Activated naive CD4-positive, alpha-beta T cell treated with anti-CD3 and anti-CD28 coated beads, Interleukin-2, amount 10 ng/mL, durations not matched to agents 7 days and 5 days (primary cell): Measurements from ENCODE around the gene MTAP.

Source experiments
- CTCF ChIA-PET: fragments of 350-600 bp; sonication (Branson Sonifier 250); formaldehyde crosslinking; loops from one replicate; lab custom pipeline; 2021; ENCODE audit warnings: antibody characterized with exemption; lab: Charles Lee
- DNase-seq: peaks from one replicate; pipeline ENCODE4 v3.0.0-alpha.2; 2020
- H3K27ac Mint-ChIP-seq: one replicate; pipeline ENCODE4 v1.8.0; 2021; ENCODE audit warnings: mild to moderate bottlenecking, moderate library complexity, mixed read lengths
- H3K27me3 Mint-ChIP-seq: one replicate; pipeline ENCODE4 v1.8.0; 2021; ENCODE audit warnings: mild to moderate bottlenecking, mixed read lengths
- H3K36me3 Mint-ChIP-seq: one replicate; pipeline ENCODE4 v1.8.0; 2021; ENCODE audit warnings: mixed read lengths
- H3K4me1 Mint-ChIP-seq: one replicate; pipeline ENCODE4 v1.8.0; 2021; ENCODE audit warnings: mixed read lengths
- H3K4me3 Mint-ChIP-seq: one replicate; pipeline ENCODE4 v1.8.0; 2021; ENCODE audit warnings: mild to moderate bottlenecking, moderate library complexity, mixed read lengths
- H3K9me3 Mint-ChIP-seq: one replicate; pipeline ENCODE4 v1.8.0; 2021; ENCODE audit warnings: mixed read lengths

MTAP gene

GRCh38 chr9:21883642-21884041 lies 81.2 kb downstream of the MTAP start:
- Mint-ChIP-seq H3K4me3 (no peak overlapping the region), H3K4me1 (peaks cover 3% of the 10 kb centered on the region), H3K9me3 (peaks cover 24% of the 10 kb centered on the region), H3K36me3 (peaks cover 41% of the 10 kb centered on the region), H3K27ac (no peak overlapping the region), H3K27me3 (no peaks in the 10 kb centered on the region)
- CTCF ChIA-PET, result no interaction called here
- no peak for DNase-seq

GRCh38 chr9:21889673-21890072 lies 87.2 kb downstream of the MTAP start:
- no peaks in the 10 kb centered on the region for H3K4me1 Mint-ChIP-seq
- no peak overlapping the region for H3K4me3 Mint-ChIP-seq
- H3K27me3 Mint-ChIP-seq, result no peaks in the 10 kb centered on the region
- H3K36me3 Mint-ChIP-seq, result peaks cover 48% of the 10 kb centered on the region
- H3K9me3 Mint-ChIP-seq, result peaks cover 35% of the 10 kb centered on the region
- H3K27ac Mint-ChIP-seq, result no peak overlapping the region
- CTCF ChIA-PET, result no interaction called here
- DNase-seq, result no peak

GRCh38 chr9:21890696-21891095 lies 88.3 kb downstream of the MTAP start:
- CTCF ChIA-PET, result no interaction called here
- Mint-ChIP-seq H3K9me3 (peaks cover 38% of the 10 kb centered on the region), H3K4me3 (no peak overlapping the region), H3K36me3 (peaks cover 47% of the 10 kb centered on the region), H3K27ac (no peak overlapping the region), H3K4me1 (no peaks in the 10 kb centered on the region), H3K27me3 (no peaks in the 10 kb centered on the region)
- DNase-seq, result no peak

GRCh38 chr9:21901546-21901945 lies 99.1 kb downstream of the MTAP start:
- no peaks in the 10 kb centered on the region for H3K4me1 Mint-ChIP-seq
- H3K4me3 Mint-ChIP-seq, result no peak overlapping the region
- CTCF ChIA-PET, result interaction anchor here (0.8 kb wide), 1 partner anchor 9 kb away, joined by 4 read pairs; no protein-coding TSS in a partner anchor
- H3K27ac Mint-ChIP-seq, result no peak overlapping the region
- H3K9me3 Mint-ChIP-seq, result peaks cover 41% of the 10 kb centered on the region
- peaks cover 8% of the 10 kb centered on the region for H3K36me3 Mint-ChIP-seq
- H3K27me3 Mint-ChIP-seq, result no peaks in the 10 kb centered on the region
- no peak for DNase-seq

GRCh38 chr9:21902136-21902535 lies 99.7 kb downstream of the MTAP start:
- CTCF ChIA-PET, result interaction anchor here (0.8 kb wide), 1 partner anchor 8 kb away, joined by 4 read pairs; no protein-coding TSS in a partner anchor
- Mint-ChIP-seq H3K4me1 (no peaks in the 10 kb centered on the region), H3K36me3 (peaks cover 8% of the 10 kb centered on the region), H3K27ac (no peak overlapping the region), H3K9me3 (peaks cover 37% of the 10 kb centered on the region), H3K4me3 (no peak overlapping the region), H3K27me3 (no peaks in the 10 kb centered on the region)
- DNase-seq, result no peak

GRCh38 chr9:21903380-21903965 lies 101.0 kb downstream of the MTAP start:
- CTCF ChIA-PET, result no interaction called here
- Mint-ChIP-seq H3K27ac (no peak overlapping the region), H3K4me1 (no peaks in the 10 kb centered on the region), H3K36me3 (peaks cover 9% of the 10 kb centered on the region), H3K4me3 (no peak overlapping the region), H3K27me3 (no peaks in the 10 kb centered on the region), H3K9me3 (peaks cover 28% of the 10 kb centered on the region)
- no peak for DNase-seq

- Mint-ChIP-seq H3K4me1 (no peaks in the 10 kb centered on the region), H3K9me3 (peaks cover 24% of the 10 kb centered on the region), H3K27ac (no peak overlapping the region), H3K4me3 (no peak overlapping the region), H3K36me3 (peaks cover 12% of the 10 kb centered on the region), H3K27me3 (no peaks in the 10 kb centered on the region)
- no peak for DNase-seq
- CTCF ChIA-PET, result no interaction called here
Observed at GRCh38 chr9:21904371-21904770, 101.9 kb downstream of the MTAP start.

GRCh38 chr9:21904776-21905175 lies 102.3 kb downstream of the MTAP start:
- CTCF ChIA-PET, result no interaction called here
- peaks cover 13% of the 10 kb centered on the region for H3K36me3 Mint-ChIP-seq

GRCh38 chr9:21906213-21906612 lies 103.8 kb downstream of the MTAP start:
- Mint-ChIP-seq H3K9me3 (peaks cover 20% of the 10 kb centered on the region), H3K27ac (no peak overlapping the region), H3K4me1 (no peaks in the 10 kb centered on the region), H3K36me3 (peaks cover 19% of the 10 kb centered on the region), H3K4me3 (no peak overlapping the region), H3K27me3 (no peaks in the 10 kb centered on the region)
- no peak for DNase-seq
- CTCF ChIA-PET, result no interaction called here

More at GRCh38 chr9:21904776-21905175, 102.3 kb downstream of the MTAP start:
- H3K4me1 Mint-ChIP-seq, result no peaks in the 10 kb centered on the region
- H3K27ac Mint-ChIP-seq, result no peak overlapping the region
- H3K9me3 Mint-ChIP-seq, result peaks cover 23% of the 10 kb centered on the region
- H3K4me3 Mint-ChIP-seq, result no peak overlapping the region
- no peaks in the 10 kb centered on the region for H3K27me3 Mint-ChIP-seq
- no peak for DNase-seq

GRCh38 chr9:21906881-21907280 lies 104.4 kb downstream of the MTAP start:
- H3K36me3 Mint-ChIP-seq, result peaks cover 19% of the 10 kb centered on the region
- no peak for DNase-seq
- H3K4me1 Mint-ChIP-seq, result no peaks in the 10 kb centered on the region
- no peak overlapping the region for H3K27ac Mint-ChIP-seq
- CTCF ChIA-PET, result no interaction called here
- no peaks in the 10 kb centered on the region for H3K27me3 Mint-ChIP-seq
- H3K9me3 Mint-ChIP-seq, result peaks cover 25% of the 10 kb centered on the region
- no peak overlapping the region for H3K4me3 Mint-ChIP-seq

GRCh38 chr9:21919377-21920362 lies 117.2 kb downstream of the MTAP start:
- CTCF ChIA-PET, result interaction anchor here (0.9 kb wide), 1 partner anchor 102 kb away, joined by 3 read pairs; no protein-coding TSS in a partner anchor
- Mint-ChIP-seq H3K36me3 (peaks cover 25% of the 10 kb centered on the region), H3K4me1 (peaks cover 36% of the 10 kb centered on the region), H3K27me3 (no peaks in the 10 kb centered on the region), H3K4me3 (peak overlapping the region; percentile 29), H3K27ac (peak overlapping the region; percentile 88), H3K9me3 (peaks cover 23% of the 10 kb centered on the region)
- DNase-seq, result peak; percentile 32

GRCh38 chr9:21923694-21924093 lies 121.3 kb downstream of the MTAP start:
- H3K9me3 Mint-ChIP-seq, result peaks cover 9% of the 10 kb centered on the region
- H3K36me3 Mint-ChIP-seq, result peaks cover 16% of the 10 kb centered on the region
- H3K4me3 Mint-ChIP-seq, result no peak overlapping the region
- H3K27me3 Mint-ChIP-seq, result no peaks in the 10 kb centered on the region
- no peak for DNase-seq
- CTCF ChIA-PET, result no interaction called here
- peaks cover 26% of the 10 kb centered on the region for H3K4me1 Mint-ChIP-seq
- no peak overlapping the region for H3K27ac Mint-ChIP-seq

- CTCF ChIA-PET, result interaction anchor here (0.5 kb wide), 1 partner anchor 19 kb away, joined by 3 read pairs; no protein-coding TSS in a partner anchor
- Mint-ChIP-seq H3K4me1 (no peaks in the 10 kb centered on the region), H3K27me3 (no peaks in the 10 kb centered on the region), H3K36me3 (peaks cover 6% of the 10 kb centered on the region), H3K27ac (no peak overlapping the region), H3K4me3 (no peak overlapping the region), H3K9me3 (peaks cover 2% of the 10 kb centered on the region)
- DNase-seq, result no peak
Observed at GRCh38 chr9:21927752-21928151, 125.3 kb downstream of the MTAP start.

- H3K4me3 Mint-ChIP-seq, result no peak overlapping the region
Observed at GRCh38 chr9:21931428-21931827, 129.0 kb downstream of the MTAP start.

More at GRCh38 chr9:21931428-21931827, 129.0 kb downstream of the MTAP start:
- DNase-seq, result no peak
- Mint-ChIP-seq H3K4me1 (no peaks in the 10 kb centered on the region), H3K9me3 (no peaks in the 10 kb centered on the region), H3K36me3 (peaks cover 8% of the 10 kb centered on the region), H3K27ac (no peak overlapping the region), H3K27me3 (no peaks in the 10 kb centered on the region)
- CTCF ChIA-PET, result no interaction called here
